Amygdala (tissue), 56 donors: Measurements from ENCODE around the gene NPAS2.

Experiments
- DNase-seq, 56 donors: peaks; one replicate each; lab custom pipeline; 2025; lab: John Stamatoyannopoulos, UW

Gene NPAS2

DNA sequence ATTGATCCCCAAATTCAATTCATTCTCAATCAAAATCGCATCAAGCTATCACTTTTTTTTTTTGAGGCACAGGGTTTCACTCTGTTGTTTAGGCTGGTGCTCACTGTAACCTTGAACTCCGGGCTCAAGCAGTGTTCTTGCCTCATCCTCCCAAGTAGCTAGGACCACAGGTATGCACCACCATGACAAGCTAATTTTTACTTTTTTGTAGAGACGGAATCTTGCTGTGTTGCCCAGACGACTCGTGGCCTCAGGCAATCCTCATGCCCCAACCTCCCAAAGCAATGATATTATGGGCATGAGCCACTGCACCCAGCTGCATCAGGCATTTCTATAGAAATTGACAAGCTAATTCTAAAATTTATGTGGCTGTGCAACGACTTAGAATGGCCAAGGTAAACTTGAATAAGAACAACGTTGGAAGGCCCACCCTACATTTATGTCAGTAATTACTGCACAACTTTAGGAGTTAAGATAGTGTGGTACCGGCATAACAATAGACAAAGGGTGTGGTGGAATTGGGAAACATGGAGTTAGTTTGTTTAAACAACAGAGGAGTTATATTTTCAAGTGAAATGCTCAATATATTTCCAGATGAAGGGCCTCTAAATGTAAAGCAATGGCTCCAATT, 78.2 kb downstream of the NPAS2 start:
- no peak for DNase-seq

DNA sequence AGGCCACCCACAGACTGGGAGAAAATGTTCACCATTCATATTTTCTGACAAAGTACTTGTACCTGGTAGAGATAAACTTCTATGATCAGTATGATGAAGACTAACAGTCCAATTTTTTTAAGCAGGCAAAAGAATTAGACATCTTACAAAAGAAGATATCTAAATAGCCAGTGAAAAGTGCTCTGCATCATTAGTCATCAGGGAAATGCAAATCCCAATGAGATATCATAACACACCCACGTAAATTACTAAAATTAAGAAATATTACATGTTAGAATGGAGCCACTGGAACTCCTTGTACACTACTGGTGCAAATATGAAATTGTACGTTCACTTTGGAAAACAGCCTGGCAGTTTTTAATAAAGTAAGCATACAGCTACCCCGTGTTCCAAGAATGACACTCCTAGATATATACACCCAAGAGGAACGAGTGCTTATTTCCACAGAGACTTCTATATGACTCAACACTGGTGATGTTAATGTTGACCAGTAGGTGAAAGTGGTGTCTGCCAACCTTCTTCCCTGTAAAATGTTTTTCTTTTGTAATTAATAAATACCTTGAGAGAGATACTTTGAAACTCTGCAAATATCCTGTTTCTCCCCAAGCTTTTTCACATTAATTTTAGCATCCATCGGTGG, 80.3 kb downstream of the NPAS2 start:
- no peak for DNase-seq

DNA sequence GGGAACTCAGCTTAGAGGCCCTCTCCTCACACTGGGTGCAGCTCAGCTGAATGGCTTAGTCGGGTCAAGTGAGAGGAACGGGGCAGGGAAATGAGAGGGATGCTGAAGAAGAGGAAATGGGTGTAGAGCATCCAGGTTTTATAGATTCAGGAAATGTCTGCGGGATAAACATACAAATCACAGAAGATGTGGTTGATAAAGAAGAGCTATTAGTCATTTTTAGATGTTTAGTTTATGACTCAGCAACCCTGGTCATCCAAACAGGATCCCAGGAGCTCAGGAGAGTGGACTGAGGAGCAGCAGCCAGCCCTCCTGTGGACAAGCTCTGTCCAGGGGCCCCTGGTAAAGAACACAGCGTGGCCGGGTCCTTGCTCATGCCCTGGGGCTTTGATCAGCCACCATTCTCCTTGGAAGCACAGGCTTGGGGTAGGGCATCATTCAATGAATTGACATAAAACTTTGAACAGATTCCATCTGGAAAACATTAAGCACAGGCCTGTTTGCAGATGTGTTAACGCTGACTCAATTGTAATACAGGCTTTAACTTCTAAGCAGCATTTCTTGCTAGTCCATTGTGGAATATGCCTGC, 83.0 kb downstream of the NPAS2 start:
- DNase-seq, result no peak

DNA sequence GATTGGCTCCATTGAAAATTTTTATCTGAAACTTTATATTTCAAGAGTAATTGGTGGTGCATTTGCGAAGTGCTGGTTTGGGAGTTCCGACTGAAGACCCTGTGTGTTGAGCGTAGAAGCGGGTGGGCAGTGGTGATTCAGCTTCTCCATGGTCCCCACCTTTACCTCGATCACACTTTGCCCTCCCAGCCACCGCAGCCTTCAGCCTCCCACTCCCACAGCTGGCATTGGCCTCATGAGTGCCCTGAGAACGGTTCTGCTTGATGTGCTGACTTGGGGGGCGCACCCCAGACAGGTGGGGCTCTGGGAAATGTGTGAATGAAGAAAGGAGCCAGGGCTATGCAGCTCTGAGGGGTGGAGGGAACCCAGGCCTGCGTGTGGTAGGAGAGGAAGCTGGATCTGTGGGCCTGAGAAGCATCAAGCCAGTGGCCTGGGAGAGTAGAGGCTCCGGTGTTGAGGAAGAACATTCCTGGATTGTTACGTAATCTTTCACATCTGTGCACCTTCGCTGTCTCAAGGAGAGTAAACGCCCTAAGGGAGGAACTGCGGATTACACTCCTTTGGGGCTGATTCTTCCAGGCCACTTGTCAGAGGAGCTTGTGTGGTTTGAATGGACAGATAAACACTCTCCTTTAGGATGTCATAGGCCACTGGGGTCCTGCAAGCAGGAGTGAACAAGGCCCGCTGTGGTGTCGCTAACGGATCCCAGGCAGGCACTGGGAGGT, 83.8 kb downstream of the NPAS2 start:
- no peak for DNase-seq

DNA sequence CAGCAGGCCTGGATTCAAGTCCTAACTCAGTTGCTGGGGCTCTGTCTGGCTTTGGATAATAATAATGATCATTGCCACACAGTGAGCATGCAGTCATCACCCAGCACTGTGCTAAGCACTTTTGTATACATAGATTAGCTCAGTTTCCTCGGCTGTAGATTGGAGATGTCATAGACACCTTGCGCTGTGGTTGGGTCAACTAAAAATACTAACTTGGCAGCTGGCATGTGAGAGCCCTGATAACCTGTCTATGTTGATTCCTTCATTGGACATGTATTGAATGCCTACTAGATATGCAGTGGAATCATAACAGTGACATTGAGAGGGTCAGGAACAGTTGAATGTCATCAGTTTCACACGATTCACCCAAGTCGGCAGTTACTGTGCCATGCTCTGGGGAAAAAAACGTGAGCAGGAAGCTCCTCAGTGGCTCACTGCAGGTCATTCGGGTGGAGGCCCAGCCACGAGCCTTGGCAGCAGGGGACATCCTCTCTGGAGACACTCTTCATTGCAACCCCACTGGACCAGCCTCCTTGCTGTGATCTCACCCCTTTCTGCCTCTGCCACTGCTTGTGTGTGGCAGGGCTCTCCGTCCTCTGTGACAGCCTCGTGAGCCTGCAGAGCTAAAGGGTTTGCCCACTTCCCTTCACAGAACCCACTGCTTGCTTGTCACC, 85.3 kb downstream of the NPAS2 start:
- DNase-seq, result no peak

DNA sequence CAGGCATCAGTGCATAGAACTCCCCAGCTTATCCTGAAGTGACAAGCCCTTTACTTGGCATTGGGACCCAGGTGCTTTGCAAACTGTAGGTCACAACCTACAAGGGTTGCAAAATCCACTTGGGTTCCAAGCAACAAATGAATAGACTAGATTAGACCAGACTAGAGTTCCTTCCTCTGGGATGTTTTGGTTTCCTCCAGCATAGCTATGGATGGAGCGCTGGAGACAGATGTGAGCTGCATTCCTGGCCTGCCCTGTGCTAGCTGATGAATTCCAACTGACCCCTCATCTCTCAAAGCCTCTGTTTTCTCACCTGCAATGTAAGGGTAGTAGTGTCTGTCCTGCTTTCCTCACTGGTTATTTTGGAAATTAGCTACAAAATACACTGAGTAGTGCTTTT, 86.2 kb downstream of the NPAS2 start:
- DNase-seq, result no peak

DNA sequence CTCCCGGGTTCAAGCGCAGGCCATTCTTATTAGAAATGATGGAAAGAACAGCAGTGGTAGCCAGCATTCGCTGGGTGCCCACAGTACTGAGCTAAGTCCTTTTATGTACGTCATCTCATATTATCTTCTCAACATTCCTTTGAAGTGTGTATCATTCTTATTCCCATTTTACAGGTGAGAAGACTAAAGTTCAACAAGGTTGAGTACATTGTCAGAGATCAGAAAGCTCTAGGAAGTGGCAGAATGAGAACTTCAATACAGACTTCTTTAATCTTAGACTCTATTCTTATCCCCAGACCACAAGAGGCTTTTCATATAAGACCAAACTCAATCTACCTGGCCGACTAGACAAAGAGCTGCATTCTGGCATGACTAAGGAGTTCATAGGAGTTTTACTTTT, 86.7 kb downstream of the NPAS2 start:
- DNase-seq, result no peak

DNA sequence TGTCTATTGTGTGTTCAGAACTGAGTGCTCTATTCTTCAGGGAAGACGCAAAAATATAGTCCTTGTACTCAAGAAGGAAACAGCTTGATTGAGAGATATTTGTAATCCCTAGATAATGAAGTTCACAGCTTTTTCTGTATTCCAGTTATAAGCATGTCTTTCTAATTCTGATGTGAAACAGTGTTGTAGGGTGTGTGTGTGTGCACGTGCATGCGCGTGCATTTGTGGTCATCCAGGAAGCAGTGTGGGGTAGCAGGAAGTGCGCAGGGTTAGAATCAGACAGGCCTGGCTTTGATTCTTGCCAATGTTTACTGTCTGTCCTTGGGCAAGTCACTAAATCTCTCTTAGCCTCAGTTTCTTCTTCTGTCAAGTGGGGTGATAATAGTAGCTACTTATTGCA, 87.9 kb downstream of the NPAS2 start:
- no peak for DNase-seq

DNA sequence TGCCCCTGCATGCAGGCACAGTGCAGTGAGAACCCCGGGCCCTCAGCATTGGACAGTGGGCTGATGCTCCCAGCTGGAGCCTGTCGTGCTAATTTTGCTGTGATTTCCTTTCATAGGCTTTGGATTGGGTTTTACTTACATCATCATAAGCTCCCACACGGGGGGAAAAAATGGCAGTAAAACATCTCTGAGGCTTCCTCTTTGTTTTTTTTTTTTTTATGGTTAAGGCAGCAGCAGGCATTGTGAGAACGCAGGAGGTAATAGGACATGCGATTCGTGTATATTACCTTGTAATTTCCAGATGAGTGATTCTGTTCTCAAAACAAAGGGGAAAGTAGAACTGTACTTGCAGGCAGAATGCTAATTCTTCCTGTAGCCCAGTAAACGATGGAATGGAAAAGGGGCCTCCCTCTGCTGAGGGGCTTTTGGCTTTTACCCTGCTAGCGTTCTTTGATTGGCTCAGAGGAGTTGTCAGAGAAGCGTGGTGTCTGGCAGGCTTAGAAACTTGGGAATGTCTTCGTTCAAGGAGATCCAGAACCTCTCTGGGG, 89.7 kb downstream of the NPAS2 start:
- no peak for DNase-seq

DNA sequence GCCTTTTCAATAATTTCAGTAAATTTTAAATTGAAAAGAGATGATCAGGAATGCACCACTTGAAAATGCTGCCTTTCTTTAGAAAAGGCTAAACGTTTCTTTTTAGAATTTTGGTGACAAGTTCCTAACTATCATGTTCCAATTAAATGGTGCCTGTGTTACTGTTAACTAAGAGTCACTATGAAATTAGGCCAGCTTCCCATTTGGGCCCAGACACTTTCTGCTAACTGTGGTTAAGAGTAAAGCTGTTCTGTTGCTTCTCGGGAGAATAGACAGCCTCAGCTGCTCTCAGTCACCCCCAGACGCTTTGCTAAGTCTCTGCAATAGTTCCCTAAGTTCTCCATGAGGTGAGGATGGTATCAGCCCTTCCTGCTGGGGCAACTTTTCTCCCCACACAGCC, 90.2 kb downstream of the NPAS2 start:
- DNase-seq, result no peak

DNA sequence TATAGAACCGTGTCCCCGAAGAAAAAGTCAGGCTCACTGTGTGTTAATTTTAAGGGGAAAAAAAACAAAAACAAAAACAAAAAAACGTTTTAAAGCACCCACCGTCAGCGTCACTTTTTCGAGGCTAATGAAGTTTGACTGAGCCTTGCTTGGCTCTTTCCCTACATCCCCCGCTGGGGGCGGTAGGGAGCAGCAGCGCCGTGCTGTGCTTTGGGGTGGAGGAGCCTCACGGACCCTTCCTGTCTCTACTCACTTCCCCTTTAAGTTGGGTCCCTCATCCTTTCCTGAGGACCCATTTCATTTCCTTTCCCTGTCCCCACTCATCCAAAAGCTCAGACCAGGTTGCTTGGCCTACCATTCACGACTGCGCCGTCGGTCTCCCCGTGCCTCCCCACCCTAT, 99.4 kb downstream of the NPAS2 start:
- DNase-seq, result no peak

DNA sequence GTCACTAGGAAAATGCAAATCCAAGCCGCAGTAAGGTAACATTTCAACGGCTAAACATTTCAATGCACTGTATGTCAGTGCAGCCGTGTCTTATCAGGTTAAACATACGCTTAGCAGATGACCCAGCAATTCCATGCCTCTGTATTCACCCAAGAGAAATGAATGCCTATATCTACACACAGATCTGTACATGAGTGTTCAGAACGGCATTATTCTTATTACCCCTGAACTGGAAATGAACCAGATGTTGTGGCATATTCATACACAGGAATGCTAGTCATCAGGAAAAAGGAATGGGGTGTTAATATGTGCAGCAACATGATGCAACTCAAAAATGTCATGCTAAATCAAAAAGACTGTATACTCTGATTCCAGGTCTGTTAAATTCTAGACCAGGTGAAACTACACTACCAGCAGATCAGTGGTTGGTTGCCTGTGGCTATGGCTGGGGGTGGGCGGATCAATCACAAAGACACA, 101.8 kb downstream of the NPAS2 start:
- no peak for DNase-seq

DNA sequence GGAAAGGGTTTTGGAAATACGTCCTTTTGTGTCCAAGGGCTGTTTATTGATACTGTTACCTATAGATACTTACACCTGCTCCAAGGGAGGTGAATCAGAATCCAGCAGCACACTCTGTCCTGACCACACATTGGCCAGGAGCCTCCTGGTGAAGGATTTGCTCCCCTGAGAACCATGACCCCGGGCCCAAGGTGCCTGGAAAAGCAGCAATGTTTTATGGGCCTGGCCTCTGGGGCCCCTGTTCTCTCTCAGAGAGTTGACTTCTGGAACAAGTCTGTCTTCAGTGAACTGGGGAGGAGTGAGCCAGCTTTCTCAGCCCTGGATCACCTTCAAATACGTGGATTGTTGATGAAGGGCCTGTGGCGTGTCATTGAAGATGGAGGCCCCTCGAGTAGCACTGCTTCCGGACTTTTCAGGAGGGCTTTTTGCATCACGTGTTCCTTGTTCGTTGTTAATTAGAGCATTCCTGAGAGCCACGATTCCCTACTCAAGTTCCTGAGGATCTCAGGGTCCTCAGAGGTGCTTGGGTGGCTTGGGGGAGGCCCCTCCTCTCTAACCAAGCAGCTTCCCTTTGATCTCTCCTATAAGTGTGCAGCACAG, 103.6 kb downstream of the NPAS2 start:
- DNase-seq, result no peak

DNA sequence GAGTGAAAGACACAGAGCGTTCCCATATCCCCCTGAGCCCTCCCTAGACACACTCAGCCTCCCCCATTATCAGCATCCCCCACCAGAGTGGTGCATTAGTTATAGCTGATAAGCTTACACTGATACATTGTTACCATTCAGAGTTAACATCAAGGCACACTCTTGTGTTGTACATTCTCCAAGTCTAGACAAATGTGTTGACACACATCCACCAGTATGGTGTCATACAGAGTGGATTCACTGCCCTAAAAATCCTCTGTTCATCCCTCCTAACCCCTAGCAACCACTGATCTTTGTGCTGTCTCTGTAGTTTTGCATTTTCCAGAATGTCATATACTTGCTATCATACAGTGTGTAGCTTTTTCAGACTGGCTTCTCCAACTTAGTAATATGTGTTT, 104.2 kb downstream of the NPAS2 start:
- DNase-seq, result no peak

DNA sequence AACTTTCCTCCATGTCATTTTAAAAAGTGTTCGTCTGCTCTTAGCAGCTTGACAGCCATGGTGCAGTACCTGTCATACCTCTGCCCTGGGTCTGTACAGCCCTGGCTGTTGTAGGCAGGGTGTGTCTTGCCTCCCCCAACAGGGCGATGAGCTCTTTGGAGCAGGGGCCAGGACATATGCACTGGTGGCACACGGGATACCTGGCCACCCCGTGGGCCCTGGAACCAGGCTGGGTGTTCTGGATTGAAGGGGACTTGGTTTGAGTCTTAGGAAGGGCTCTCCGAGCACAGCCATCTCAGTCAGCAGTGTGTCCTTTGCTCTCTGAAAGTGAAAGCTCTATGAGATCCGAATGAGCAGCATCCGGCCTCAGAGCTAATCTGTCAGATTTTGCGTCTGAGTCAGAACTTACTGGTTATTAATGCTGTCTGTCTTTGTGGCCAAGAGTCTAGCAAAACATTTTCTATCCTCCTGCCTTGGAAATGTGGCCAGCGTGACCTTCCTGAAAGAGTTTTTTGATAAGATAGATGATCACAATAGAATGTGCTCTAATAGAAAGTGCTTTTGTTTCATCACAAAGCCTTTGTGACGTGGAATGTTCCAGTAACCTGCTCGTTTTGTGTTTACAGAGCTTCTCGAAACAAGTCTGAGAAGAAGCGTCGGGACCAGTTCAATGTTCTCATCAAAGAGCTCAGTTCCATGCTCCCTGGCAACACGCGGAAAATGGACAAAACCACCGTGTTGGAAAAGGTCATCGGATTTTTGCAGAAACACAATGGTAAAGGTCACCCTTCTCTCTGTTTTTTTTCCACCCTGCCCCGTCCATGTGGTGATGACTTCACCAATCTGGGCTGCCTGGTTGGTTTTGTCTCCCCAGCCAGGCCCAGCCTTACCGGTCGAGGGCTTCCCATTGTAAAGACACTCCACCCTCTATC, 104.8 kb downstream of the NPAS2 start:
- DNase-seq, result peak in 3 of 56 donors; percentile 35 to 64 (median 41)

DNA sequence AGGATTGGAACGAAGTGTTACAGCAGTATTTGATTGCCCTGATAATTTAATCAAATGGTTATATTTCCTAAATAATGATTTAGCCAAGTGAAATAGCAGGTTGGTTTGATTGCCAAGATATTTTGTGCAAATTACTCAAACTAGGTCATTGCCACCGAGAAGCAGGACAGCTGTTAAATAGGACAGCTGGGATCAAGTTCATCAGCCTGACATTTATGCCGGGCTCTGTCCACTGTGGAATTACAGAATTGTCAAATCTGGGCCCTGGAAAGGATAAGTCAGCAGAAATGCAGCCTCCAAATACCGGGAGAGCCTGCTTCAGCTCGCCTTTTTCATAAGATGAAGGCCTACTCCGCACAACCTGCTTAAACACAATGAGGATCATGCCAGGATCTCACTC, 108.3 kb downstream of the NPAS2 start:
- DNase-seq, result no peak

DNA sequence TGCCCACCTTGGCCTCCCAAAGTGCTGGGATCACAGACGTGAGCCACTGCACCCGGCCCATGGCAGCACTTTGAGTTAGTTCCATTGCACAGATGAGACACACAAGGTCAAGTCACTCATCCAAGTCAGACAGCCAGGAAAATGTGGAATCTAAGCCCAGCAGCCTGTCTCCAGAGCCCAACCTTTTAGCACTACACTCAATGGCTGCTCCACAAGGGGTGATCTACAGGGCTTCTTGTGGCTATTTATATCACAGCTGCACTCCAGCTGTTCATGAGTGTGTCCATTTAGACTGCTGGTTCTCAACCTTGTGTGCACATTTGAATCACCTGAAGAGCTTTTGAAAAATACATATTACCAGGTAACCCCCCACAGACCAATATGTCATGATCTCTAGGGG, 109.2 kb downstream of the NPAS2 start:
- DNase-seq, result no peak

DNA sequence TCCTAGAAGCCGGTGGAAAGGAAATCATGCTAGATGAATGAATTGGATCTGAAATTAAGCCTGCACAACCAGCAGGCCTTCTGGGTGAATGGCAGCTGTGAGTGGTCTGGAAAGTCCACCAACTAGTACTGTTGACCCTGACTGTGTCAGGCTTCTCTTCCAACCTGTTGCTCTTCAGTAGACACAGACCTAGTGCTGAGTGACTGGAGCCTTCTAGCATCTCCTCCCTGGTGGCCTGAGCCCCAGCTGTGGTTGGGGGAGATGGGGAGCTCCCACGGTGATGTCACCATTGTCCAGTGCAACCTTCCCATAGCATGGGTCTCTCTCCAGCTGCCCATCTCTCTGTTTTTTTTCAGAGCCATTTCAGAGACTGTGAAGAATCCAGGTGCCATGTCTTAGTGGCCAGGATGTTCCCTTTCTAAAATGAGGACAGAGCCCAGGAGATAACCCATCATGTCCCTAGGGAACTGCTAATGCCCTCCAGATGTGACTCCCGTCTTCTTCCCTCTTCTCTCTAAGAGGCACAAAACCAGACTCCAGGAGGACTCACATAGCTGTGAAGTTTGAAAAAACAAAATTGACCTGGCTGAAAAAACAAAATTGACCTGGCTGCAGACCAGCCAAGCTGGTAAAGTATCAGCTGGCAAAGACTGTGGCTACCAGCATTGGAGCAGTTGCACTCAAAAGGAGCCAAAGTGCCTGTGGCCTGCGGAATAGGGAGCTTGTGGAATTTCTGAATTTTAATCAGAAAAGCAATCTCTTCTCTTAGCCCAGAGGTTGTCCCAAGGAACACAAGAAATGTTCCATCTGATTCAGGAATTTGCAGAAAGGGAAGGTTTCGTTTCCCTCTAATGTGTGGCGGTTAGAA, 114.8 kb downstream of the NPAS2 start:
- DNase-seq, result no peak
